WERI-Rb-1 (cell line): ENCODE data around the gene VPS13D.

Source experiments
- DNase-seq: peaks from one replicate; pipeline ENCODE4 v3.0.0-alpha.2; 2020
- H3K27ac ChIP-seq: fragments of 250-450 bp; sonication (Bioruptor Pico); 2 replicates; pipeline ENCODE4 v1.5.1; 2020; ENCODE audit warnings: mild to moderate bottlenecking, moderate library complexity
- H3K27me3 ChIP-seq: fragments of 250-450 bp; sonication (Bioruptor Pico); 2 replicates; pipeline ENCODE4 v1.5.1; 2021; ENCODE audit warnings: mild to moderate bottlenecking, low read depth, moderate library complexity; ENCODE audit not compliant: insufficient read depth, severe bottlenecking
- H3K36me3 ChIP-seq: fragments of 250-450 bp; sonication (Bioruptor Pico); 2 replicates; pipeline ENCODE4 v1.5.1; 2020; ENCODE audit warnings: mild to moderate bottlenecking, moderate library complexity
- H3K4me3 ChIP-seq: 2 replicates; pipeline ENCODE4 v1.5.1; 2011; ENCODE audit warnings: low read depth, mild to moderate bottlenecking, control low read depth, low read length
- H3K9me3 ChIP-seq: fragments of 250-450 bp; sonication (Bioruptor Pico); 2 replicates; pipeline ENCODE4 v1.5.1; 2021; ENCODE audit warnings: mild to moderate bottlenecking, moderate library complexity; ENCODE audit not compliant: severe bottlenecking
- CTCF ChIP-seq: IDR thresholded peaks from 2 replicates; pipeline ENCODE4 v1.5.1; 2011; ENCODE audit warnings: low read depth, mild to moderate bottlenecking, control low read depth, inconsistent platforms, low read length

VPS13D gene

GRCh38 chr1:12541274-12542137 lies 311.7 kb downstream of the VPS13D start:
- no peaks in the 10 kb centered on the region for H3K27me3 ChIP-seq
- H3K27ac ChIP-seq: no peak overlapping the region
- DNase-seq: no peak
- H3K9me3 ChIP-seq: no peaks in the 10 kb centered on the region
- no peak overlapping the region for H3K4me3 ChIP-seq
- TF ChIP-seq CTCF: no peak
- H3K36me3 ChIP-seq: no peaks in the 10 kb centered on the region

GRCh38 chr1:12542138-12542465 lies 312.3 kb downstream of the VPS13D start:
- no peak overlapping the region for H3K27ac ChIP-seq
- DNase-seq: no peak
- no peak for TF ChIP-seq CTCF

GRCh38 chr1:12542616-12543592 lies 313.1 kb downstream of the VPS13D start:
- no peak for TF ChIP-seq CTCF
- DNase-seq: no peak

More at GRCh38 chr1:12542138-12542465, 312.3 kb downstream of the VPS13D start:
- H3K9me3 ChIP-seq: no peaks in the 10 kb centered on the region
- no peaks in the 10 kb centered on the region for H3K27me3 ChIP-seq
- no peak overlapping the region for H3K4me3 ChIP-seq
- no peaks in the 10 kb centered on the region for H3K36me3 ChIP-seq

GRCh38 chr1:12543740-12544154 lies 313.9 kb downstream of the VPS13D start:
- Histone ChIP-seq H3K4me3 (no peak overlapping the region), H3K27ac (no peak overlapping the region), H3K36me3 (no peaks in the 10 kb centered on the region), H3K9me3 (no peaks in the 10 kb centered on the region), H3K27me3 (no peaks in the 10 kb centered on the region)
- TF ChIP-seq CTCF: no peak
- DNase-seq: no peak

More at GRCh38 chr1:12542616-12543592, 313.1 kb downstream of the VPS13D start:
- Histone ChIP-seq H3K9me3 (no peaks in the 10 kb centered on the region), H3K4me3 (no peak overlapping the region), H3K27ac (no peak overlapping the region), H3K36me3 (no peaks in the 10 kb centered on the region), H3K27me3 (no peaks in the 10 kb centered on the region)

- no peaks in the 10 kb centered on the region for H3K9me3 ChIP-seq
- no peak overlapping the region for H3K27ac ChIP-seq
- no peaks in the 10 kb centered on the region for H3K36me3 ChIP-seq
- no peak for TF ChIP-seq CTCF
- no peaks in the 10 kb centered on the region for H3K27me3 ChIP-seq
- H3K4me3 ChIP-seq: no peak overlapping the region
- no peak for DNase-seq
Measured at GRCh38 chr1:12544357-12544756, 314.5 kb downstream of the VPS13D start.
